SU-DHL-6 (cell line): ENCODE data around the gene DPYSL5.

Experiments
- CTCF ChIP-seq: fragments of 200-600 bp; sonication (generic); IDR thresholded peaks from one replicate; pipeline ENCODE4 v1.5.1; 2017; ENCODE audit warnings: antibody characterized with exemption, mild to moderate bottlenecking, low read length, moderate library complexity; ENCODE audit not compliant: insufficient read depth, poor library complexity, severe bottlenecking
- EZH2phosphoT487 ChIP-seq: fragments of 200-600 bp; sonication (generic), shearing (Covaris generic); conservative IDR thresholded peaks from 2 replicates; pipeline ENCODE4 v1.6.1; 2018; ENCODE audit warnings: mild to moderate bottlenecking, antibody characterized with exemption, low read length, moderate library complexity, mixed read lengths

GRCh38 chr2:26975656-26976055 is 127.7 kb downstream of the DPYSL5 start:
- TF ChIP-seq CTCF (no peak), EZH2phosphoT487 (no peak)
